HUES6 (cell line): Measurements from ENCODE around the gene BCR.

Source experiments
- H3K27ac ChIP-seq: 2 replicates; pipeline ENCODE4 v1.7.0; 2013; ENCODE audit warnings: low read depth, mild to moderate bottlenecking, low read length, inconsistent platforms
- H3K27me3 ChIP-seq: 2 replicates; pipeline ENCODE4 v1.6.1; 2013; ENCODE audit warnings: low read length; ENCODE audit not compliant: control insufficient read depth, insufficient read depth
- H3K36me3 ChIP-seq: 2 replicates; pipeline ENCODE4 v1.6.1; 2013; ENCODE audit warnings: low read length; ENCODE audit not compliant: control insufficient read depth, insufficient read depth
- H3K4me1 ChIP-seq: 2 replicates; pipeline ENCODE4 v1.6.1; 2013; ENCODE audit warnings: low read length; ENCODE audit not compliant: control insufficient read depth, insufficient read depth
- H3K4me3 ChIP-seq: 2 replicates; pipeline ENCODE4 v1.5.1; 2013; ENCODE audit warnings: low read depth, low read length
- H3K9ac ChIP-seq: one replicate; pipeline ENCODE4 v1.6.1; 2013; ENCODE audit warnings: mild to moderate bottlenecking, low read length
- H3K9me3 ChIP-seq: 2 replicates; pipeline ENCODE4 v1.6.1; 2013; ENCODE audit warnings: low read depth, low read length; ENCODE audit not compliant: control insufficient read depth, insufficient read depth

Gene BCR

GRCh38 chr22:23291806-23292452 lies 111.6 kb downstream of the BCR start:
- H3K36me3 ChIP-seq, result peaks cover 96% of the 10 kb centered on the region

GRCh38 chr22:23292453-23293350 lies 112.4 kb downstream of the BCR start:
- H3K36me3 ChIP-seq, result peaks cover 94% of the 10 kb centered on the region
- no peak overlapping the region for H3K27ac ChIP-seq
- no peaks in the 10 kb centered on the region for H3K27me3 ChIP-seq
- H3K4me1 ChIP-seq, result no peaks in the 10 kb centered on the region
- no peaks in the 10 kb centered on the region for H3K9me3 ChIP-seq
- no peak overlapping the region for H3K9ac ChIP-seq
- H3K4me3 ChIP-seq, result no peak overlapping the region

More at GRCh38 chr22:23291806-23292452, 111.6 kb downstream of the BCR start:
- Histone ChIP-seq H3K4me1 (no peaks in the 10 kb centered on the region), H3K27ac (no peak overlapping the region), H3K9me3 (no peaks in the 10 kb centered on the region), H3K27me3 (no peaks in the 10 kb centered on the region), H3K4me3 (no peak overlapping the region), H3K9ac (no peak overlapping the region)

- H3K4me3 ChIP-seq, result no peak overlapping the region
- peaks cover 92% of the 10 kb centered on the region for H3K36me3 ChIP-seq
- H3K4me1 ChIP-seq, result no peaks in the 10 kb centered on the region
- no peak overlapping the region for H3K27ac ChIP-seq
- no peaks in the 10 kb centered on the region for H3K27me3 ChIP-seq
- H3K9me3 ChIP-seq, result no peaks in the 10 kb centered on the region
- H3K9ac ChIP-seq, result no peak overlapping the region
Observed at GRCh38 chr22:23293720-23294119, 113.4 kb downstream of the BCR start.

- Histone ChIP-seq H3K4me1 (no peaks in the 10 kb centered on the region), H3K9ac (no peak overlapping the region), H3K9me3 (no peaks in the 10 kb centered on the region), H3K36me3 (peaks cover 89% of the 10 kb centered on the region), H3K27me3 (no peaks in the 10 kb centered on the region), H3K4me3 (no peak overlapping the region), H3K27ac (no peak overlapping the region)
Observed at GRCh38 chr22:23294221-23294620, 113.9 kb downstream of the BCR start.

GRCh38 chr22:23300476-23300875 lies 120.2 kb downstream of the BCR start:
- Histone ChIP-seq H3K4me1 (no peaks in the 10 kb centered on the region), H3K27ac (no peak overlapping the region), H3K27me3 (no peaks in the 10 kb centered on the region), H3K9ac (no peak overlapping the region), H3K9me3 (no peaks in the 10 kb centered on the region), H3K4me3 (no peak overlapping the region), H3K36me3 (peaks cover 73% of the 10 kb centered on the region)

GRCh38 chr22:23301591-23301990 lies 121.3 kb downstream of the BCR start:
- H3K4me3 ChIP-seq, result no peak overlapping the region
- H3K27me3 ChIP-seq, result no peaks in the 10 kb centered on the region
- H3K36me3 ChIP-seq, result peaks cover 64% of the 10 kb centered on the region
- H3K9ac ChIP-seq, result no peak overlapping the region
- H3K27ac ChIP-seq, result no peak overlapping the region
- H3K9me3 ChIP-seq, result no peaks in the 10 kb centered on the region
- no peaks in the 10 kb centered on the region for H3K4me1 ChIP-seq

- Histone ChIP-seq H3K27ac (no peak overlapping the region), H3K27me3 (no peaks in the 10 kb centered on the region), H3K4me1 (no peaks in the 10 kb centered on the region), H3K4me3 (no peak overlapping the region), H3K9me3 (no peaks in the 10 kb centered on the region), H3K9ac (no peak overlapping the region), H3K36me3 (peaks cover 58% of the 10 kb centered on the region)
Observed at GRCh38 chr22:23302171-23303002, 122.1 kb downstream of the BCR start.

- H3K36me3 ChIP-seq, result peaks cover 38% of the 10 kb centered on the region
- H3K27me3 ChIP-seq, result no peaks in the 10 kb centered on the region
- H3K9me3 ChIP-seq, result no peaks in the 10 kb centered on the region
- H3K4me1 ChIP-seq, result no peaks in the 10 kb centered on the region
- no peak overlapping the region for H3K27ac ChIP-seq
- H3K9ac ChIP-seq, result no peak overlapping the region
- H3K4me3 ChIP-seq, result no peak overlapping the region
Observed at GRCh38 chr22:23305321-23305910, 125.1 kb downstream of the BCR start.

GRCh38 chr22:23305922-23306374 lies 125.6 kb downstream of the BCR start:
- H3K27ac ChIP-seq, result no peak overlapping the region
- H3K27me3 ChIP-seq, result no peaks in the 10 kb centered on the region
- no peaks in the 10 kb centered on the region for H3K9me3 ChIP-seq
- peaks cover 33% of the 10 kb centered on the region for H3K36me3 ChIP-seq
- H3K4me1 ChIP-seq, result no peaks in the 10 kb centered on the region
- H3K4me3 ChIP-seq, result no peak overlapping the region
- H3K9ac ChIP-seq, result no peak overlapping the region

- peaks cover 28% of the 10 kb centered on the region for H3K36me3 ChIP-seq
- no peak overlapping the region for H3K4me3 ChIP-seq
- no peak overlapping the region for H3K9ac ChIP-seq
- H3K27me3 ChIP-seq, result no peaks in the 10 kb centered on the region
- H3K27ac ChIP-seq, result no peak overlapping the region
- H3K4me1 ChIP-seq, result no peaks in the 10 kb centered on the region
- no peaks in the 10 kb centered on the region for H3K9me3 ChIP-seq
Observed at GRCh38 chr22:23306438-23306921, 126.2 kb downstream of the BCR start.
